Peyer's patch (tissue), 4 donors: ENCODE data around the gene HPSE2. TPM values are rescaled to one million over a fixed set of nuclear protein-coding genes. Genes with fewer than 3 reads are reported as not detected.

ENCODE experiments used
- DNase-seq, 3 donors: peaks; one replicate each; pipeline ENCODE4 v3.0.0-alpha.2; 2017 to 2019
- H3K27ac ChIP-seq, 4 donors: fragments of 200-600 bp; sonication (generic); one replicate each; pipeline ENCODE4 v1.5.1; 2016 to 2019
- H3K27me3 ChIP-seq, 2 donors: fragments of 200-600 bp; sonication (generic); one replicate each; pipeline ENCODE4 v1.5.1; 2019
- H3K36me3 ChIP-seq, 3 donors: fragments of 200-600 bp; sonication (generic); one replicate each; pipeline ENCODE4 v1.5.1; 2016 to 2019
- H3K4me1 ChIP-seq, 4 donors: fragments of 200-600 bp; sonication (generic); one replicate each; pipeline ENCODE4 v1.5.1; 2016 to 2019
- H3K4me3 ChIP-seq, 4 donors: fragments of 200-600 bp; sonication (generic); 1 replicate in 3 of 4; 2 replicates in 1 of 4; pipeline ENCODE4 v1.5.1; 2016 to 2019; ENCODE audit warnings: mild to moderate bottlenecking in 1 of 4
- H3K9me3 ChIP-seq, 4 donors: fragments of 200-600 bp; sonication (generic); one replicate each; pipeline ENCODE4 v1.5.1; 2016 to 2019; ENCODE audit warnings: mild to moderate bottlenecking in 1 of 4
- CTCF ChIP-seq, 6 experiments: fragments of 450-650 bp in 4 of 6; fragments of 200-600 bp in 2 of 6; sonication (generic) in 1 of 6; IDR thresholded peaks; one replicate each; pipeline ENCODE4 v1.5.1; 2017 to 2019; ENCODE audit warnings: antibody characterized with exemption in 6 of 6, mild to moderate bottlenecking in 3 of 6, moderate library complexity in 1 of 6
- POLR2A ChIP-seq, 2 donors: fragments of 450-650 bp; IDR thresholded peaks; one replicate each; pipeline ENCODE4 v1.5.1; 2017; ENCODE audit warnings: antibody characterized with exemption in 2 of 2, mild to moderate bottlenecking in 2 of 2, moderate library complexity in 2 of 2
- total RNA-seq, 4 donors: library from RNA; depleted of rRNA; stranded (reverse); fragments of >200 nt; gene quantifications; one replicate each; pipeline ENCODE4 v1.1.0, GENCODE V29; 2016

The HPSE2 gene
- total RNA-seq, 4 donors from 2014 or later: 3.0 to 15.7 (median 7.4) TPM

GRCh38 chr10:98664329-98665042 lies 571.2 kb downstream of the HPSE2 start:
- peak in 1 of 3 donors; percentile 67 for DNase-seq
- TF ChIP-seq POLR2A (IDR thresholded peaks at IDR 0.05) (no peak), CTCF (IDR thresholded peaks at IDR 0.05) (peak in 5 of 6 experiments; percentile 43 to 69 (median 61))
- Histone ChIP-seq H3K9me3 (peaks cover 0 to 7% (median 0%) of the 10 kb centered on the region in 4 donors), H3K27me3 (no peaks in the 10 kb centered on the region), H3K27ac (no peak overlapping the region), H3K4me1 (no peaks in the 10 kb centered on the region), H3K36me3 (no peaks in the 10 kb centered on the region), H3K4me3 (no peak overlapping the region)

- Histone ChIP-seq H3K36me3 (no peaks in the 10 kb centered on the region), H3K4me1 (no peaks in the 10 kb centered on the region), H3K27ac (no peak overlapping the region), H3K4me3 (no peak overlapping the region), H3K9me3 (peaks cover 0 to 5% (median 0%) of the 10 kb centered on the region in 4 donors), H3K27me3 (no peaks in the 10 kb centered on the region)
- no peak for DNase-seq
- TF ChIP-seq CTCF (IDR thresholded peaks at IDR 0.05) (no peak), POLR2A (IDR thresholded peaks at IDR 0.05) (no peak)
These were observed 575.7 kb downstream of the HPSE2 start for GRCh38 chr10:98659951-98660350.

GRCh38 chr10:98655492-98655891 lies 580.2 kb downstream of the HPSE2 start:
- Histone ChIP-seq H3K4me1 (no peaks in the 10 kb centered on the region), H3K4me3 (no peak overlapping the region), H3K27ac (no peak overlapping the region), H3K36me3 (no peaks in the 10 kb centered on the region), H3K27me3 (no peaks in the 10 kb centered on the region), H3K9me3 (no peaks in the 10 kb centered on the region)
- no peak for DNase-seq
- TF ChIP-seq POLR2A (IDR thresholded peaks at IDR 0.05): no peak
- no peak for TF ChIP-seq CTCF (IDR thresholded peaks at IDR 0.05)

GRCh38 chr10:98649170-98649569 lies 586.5 kb downstream of the HPSE2 start:
- Histone ChIP-seq H3K9me3 (no peaks in the 10 kb centered on the region), H3K4me1 (no peaks in the 10 kb centered on the region), H3K27me3 (no peaks in the 10 kb centered on the region), H3K27ac (no peak overlapping the region), H3K4me3 (no peak overlapping the region), H3K36me3 (no peaks in the 10 kb centered on the region)
- no peak for DNase-seq
- no peak for TF ChIP-seq POLR2A (IDR thresholded peaks at IDR 0.05)
- TF ChIP-seq CTCF (IDR thresholded peaks at IDR 0.05): no peak

GRCh38 chr10:98646998-98647917 lies 588.4 kb downstream of the HPSE2 start:
- DNase-seq: no peak
- Histone ChIP-seq H3K27ac (no peak overlapping the region), H3K27me3 (no peaks in the 10 kb centered on the region), H3K4me1 (no peaks in the 10 kb centered on the region), H3K4me3 (no peak overlapping the region), H3K36me3 (no peaks in the 10 kb centered on the region), H3K9me3 (no peaks in the 10 kb centered on the region)
- TF ChIP-seq POLR2A (IDR thresholded peaks at IDR 0.05) (no peak), CTCF (IDR thresholded peaks at IDR 0.05) (no peak)
